ENCODE results near the gene RCCD1.

GRCh38 chr15:90917569-90917968, 37.1 kb upstream of the RCCD1 start:
- TF ChIP-seq CTCF (IDR thresholded peaks at IDR 0.05) = no peak
- TF ChIP-seq POLR2A (IDR thresholded peaks at IDR 0.05) = no peak

All from breast epithelium (tissue), 3 donors.